DND-41 (cell line): ENCODE results near the gene ZIC2.

ENCODE experiments used
- CTCF ChIP-seq: IDR thresholded peaks from 2 replicates; pipeline ENCODE4 v1.5.1; 2012; ENCODE audit warnings: borderline replicate concordance, low read length, moderate library complexity, mild to moderate bottlenecking; ENCODE audit not compliant: poor library complexity, severe bottlenecking; ENCODE audit errors: extremely low read depth
- EZH2 ChIP-seq: IDR thresholded peaks from 3 replicates; pipeline ENCODE4 v1.6.1; 2012; ENCODE audit warnings: borderline replicate concordance, low read depth, mild to moderate bottlenecking, moderate library complexity, low read length, inconsistent platforms; ENCODE audit not compliant: severe bottlenecking

- TF ChIP-seq CTCF (no peak), EZH2 (no peak)
Observed at GRCh38 chr13:99948411-99948810, 33.2 kb upstream of the ZIC2 start.
